Bronchial epithelial cell (primary cell): Measurements from ENCODE around the gene CCDC197. TPM values are rescaled to one million over a fixed set of nuclear protein-coding genes. Genes with fewer than 3 reads are reported as not detected.

Experiments
- DNase-seq: peaks from one replicate; pipeline ENCODE4 v3.0.0-alpha.2; 2010; ENCODE audit warnings: low read depth
- FAIRE-seq: peaks from 2 replicates; lab custom pipeline; 2011; peaks lifted over from hg19 to GRCh38; lab: Jason Lieb, UNC
- H3K27me3 ChIP-seq: 2 replicates; pipeline ENCODE4 v1.5.1; 2011; ENCODE audit warnings: low read length; ENCODE audit not compliant: control insufficient read depth, insufficient read depth
- H3K36me3 ChIP-seq: 2 replicates; pipeline ENCODE4 v1.5.1; 2011; ENCODE audit warnings: low read length; ENCODE audit not compliant: control insufficient read depth, insufficient read depth
- H3K4me3 ChIP-seq: 2 replicates; pipeline ENCODE4 v1.5.1; 2011; ENCODE audit warnings: mild to moderate bottlenecking, low read depth, low read length, control low read depth
- CTCF ChIP-seq: IDR thresholded peaks from 2 replicates; pipeline ENCODE4 v1.5.1; 2011; ENCODE audit warnings: mild to moderate bottlenecking, moderate library complexity, low read length, control low read depth, inconsistent platforms; ENCODE audit not compliant: insufficient read depth, severe bottlenecking
- total RNA-seq: library from RNA; depleted of rRNA; stranded (reverse); fragments of >200 nt; gene quantifications from 2 replicates; pipeline ENCODE4 v1.2.1, GENCODE V29; 2014

Gene CCDC197
- total RNA-seq, 1 donor from 2014 or later: not detected

GRCh38 chr14:94015223-94015622 is 18.1 kb downstream of the CCDC197 start:
- FAIRE-seq: no peak

GRCh38 chr14:94016446-94016976 is 19.4 kb downstream of the CCDC197 start:
- no peak overlapping the region for H3K4me3 ChIP-seq
- peak; percentile 50 for FAIRE-seq
- no peaks in the 10 kb centered on the region for H3K36me3 ChIP-seq

More at GRCh38 chr14:94015223-94015622, 18.1 kb downstream of the CCDC197 start:
- TF ChIP-seq CTCF: no peak
- no peaks in the 10 kb centered on the region for H3K36me3 ChIP-seq
- DNase-seq: no peak
- H3K4me3 ChIP-seq: no peak overlapping the region
- peaks cover 3% of the 10 kb centered on the region for H3K27me3 ChIP-seq

GRCh38 chr14:94018308-94018707 is 21.2 kb downstream of the CCDC197 start:
- Histone ChIP-seq H3K27me3 (peaks cover 3% of the 10 kb centered on the region), H3K36me3 (no peaks in the 10 kb centered on the region), H3K4me3 (no peak overlapping the region)
- DNase-seq: no peak
- TF ChIP-seq CTCF: no peak
- no peak for FAIRE-seq

More at GRCh38 chr14:94016446-94016976, 19.4 kb downstream of the CCDC197 start:
- peaks cover 3% of the 10 kb centered on the region for H3K27me3 ChIP-seq
- TF ChIP-seq CTCF: no peak
- DNase-seq: no peak

GRCh38 chr14:94019329-94019728 is 22.2 kb downstream of the CCDC197 start:
- TF ChIP-seq CTCF: no peak
- H3K36me3 ChIP-seq: no peaks in the 10 kb centered on the region
- peak; percentile 23 for DNase-seq
- H3K4me3 ChIP-seq: no peak overlapping the region
- peaks cover 3% of the 10 kb centered on the region for H3K27me3 ChIP-seq
- no peak for FAIRE-seq

GRCh38 chr14:94020267-94020666 is 23.2 kb downstream of the CCDC197 start:
- TF ChIP-seq CTCF: no peak
- no peak for FAIRE-seq
- H3K27me3 ChIP-seq: peaks cover 3% of the 10 kb centered on the region

GRCh38 chr14:94021001-94021400 is 23.9 kb downstream of the CCDC197 start:
- FAIRE-seq (no peak), DNase-seq (peak; percentile 58)
- H3K4me3 ChIP-seq: no peak overlapping the region
- no peaks in the 10 kb centered on the region for H3K36me3 ChIP-seq
- TF ChIP-seq CTCF: no peak
- H3K27me3 ChIP-seq: peaks cover 3% of the 10 kb centered on the region

More at GRCh38 chr14:94020267-94020666, 23.2 kb downstream of the CCDC197 start:
- no peaks in the 10 kb centered on the region for H3K36me3 ChIP-seq
- DNase-seq: no peak
- H3K4me3 ChIP-seq: no peak overlapping the region
